A549 treated with CpdA at 1 μM for 4 hours (cell line): Measurements from ENCODE around the gene SLU7. TPM values are rescaled to one million over a fixed set of nuclear protein-coding genes. Genes with fewer than 3 reads are reported as not detected.

ENCODE experiments used
- total RNA-seq: library from RNA; stranded (reverse); fragments of 200-300 nt; extraction: Qiagen RNA extraction; gene quantifications from 5 replicates; pipeline ENCODE4 v1.2.3, GENCODE V29; 2022; ENCODE audit warnings: low read depth

Gene SLU7
- 40.9 to 75.8 TPM (median 46.8 TPM) in 5 replicates for total RNA-seq

DNA sequence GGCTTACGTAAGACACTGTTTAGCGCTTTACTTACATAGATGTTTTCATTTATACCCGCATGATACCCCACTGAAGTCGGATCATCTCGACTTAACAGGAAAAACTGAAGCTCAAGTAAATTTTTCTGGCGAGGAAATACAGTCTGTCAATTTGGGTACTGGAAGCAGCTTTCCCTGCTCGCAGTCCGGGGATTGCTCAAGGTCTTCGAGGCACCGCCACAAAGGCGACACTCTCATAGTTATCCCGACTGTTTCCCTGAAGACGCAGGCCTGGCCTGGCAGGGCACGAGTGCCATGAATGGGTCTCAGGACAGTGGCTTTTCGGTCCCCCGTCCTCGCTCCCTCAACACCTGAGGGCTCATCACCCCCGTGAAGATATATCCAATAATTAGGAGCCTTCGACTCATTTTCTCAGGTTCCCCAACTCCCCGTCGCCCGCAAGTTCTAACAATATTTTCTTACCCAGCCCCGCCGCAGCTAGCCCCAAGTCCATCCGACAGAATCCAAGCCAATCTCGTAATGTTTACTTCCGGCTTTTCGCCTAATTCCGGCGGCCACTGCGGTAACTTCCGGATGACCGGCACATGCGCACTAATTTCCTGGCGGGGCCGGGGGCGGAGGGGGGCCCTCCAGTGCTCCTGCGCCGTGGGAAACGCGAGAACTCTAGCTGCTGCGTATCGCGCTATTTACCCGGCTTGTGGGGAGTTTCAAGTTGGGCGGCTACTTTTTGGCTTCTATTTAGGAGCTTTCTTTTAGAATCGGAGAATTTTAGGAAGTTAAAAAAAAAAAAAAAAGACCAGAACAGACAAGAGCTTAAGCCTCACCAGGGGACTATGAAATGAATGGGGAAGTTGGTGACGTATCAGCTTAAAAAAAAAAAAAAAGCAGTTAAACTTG lies at the start of gene SLU7:
Gene SLU7 (minus strand): TSS at position 521 of the 897 bp plus-strand sequence. CDS start 3,787 bp downstream, outside the sequence.

DNA sequence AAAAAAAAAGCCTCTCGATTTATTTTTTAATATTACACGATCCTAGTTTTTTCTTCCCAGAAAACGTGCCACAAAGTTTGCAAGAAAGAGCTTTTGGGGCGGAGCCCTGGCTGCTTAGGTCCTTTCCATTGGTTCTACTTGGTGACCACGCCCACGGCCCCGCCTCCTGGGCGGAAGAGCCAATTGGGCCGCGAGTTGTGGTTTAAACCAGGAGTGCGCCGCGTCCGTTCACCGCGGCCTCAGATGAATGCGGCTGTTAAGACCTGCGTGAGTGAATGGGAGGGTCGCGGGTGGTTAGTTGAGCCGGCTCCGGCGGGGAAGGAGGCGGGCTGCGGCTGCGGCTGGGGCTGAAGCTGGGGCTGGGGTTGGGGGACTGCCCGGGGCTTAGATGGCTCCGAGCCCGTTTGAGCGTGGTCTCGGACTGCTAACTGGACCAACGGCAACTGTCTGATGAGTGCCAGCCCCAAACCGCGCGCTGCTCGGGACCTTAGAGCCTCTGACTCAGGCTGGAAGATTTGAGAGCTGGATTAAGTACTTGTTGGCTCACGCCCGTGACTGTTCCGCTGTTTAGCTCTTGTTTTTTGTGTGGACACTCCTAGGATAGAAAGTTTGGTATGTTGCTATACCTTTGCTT lies 2.9 kb upstream of the SLU7 start, which contains the start of gene PTTG1:
Gene PTTG1 (plus strand): TSS at position 231 of the 634 bp plus-strand sequence. CDS start 458 bp downstream, outside the sequence.

DNA sequence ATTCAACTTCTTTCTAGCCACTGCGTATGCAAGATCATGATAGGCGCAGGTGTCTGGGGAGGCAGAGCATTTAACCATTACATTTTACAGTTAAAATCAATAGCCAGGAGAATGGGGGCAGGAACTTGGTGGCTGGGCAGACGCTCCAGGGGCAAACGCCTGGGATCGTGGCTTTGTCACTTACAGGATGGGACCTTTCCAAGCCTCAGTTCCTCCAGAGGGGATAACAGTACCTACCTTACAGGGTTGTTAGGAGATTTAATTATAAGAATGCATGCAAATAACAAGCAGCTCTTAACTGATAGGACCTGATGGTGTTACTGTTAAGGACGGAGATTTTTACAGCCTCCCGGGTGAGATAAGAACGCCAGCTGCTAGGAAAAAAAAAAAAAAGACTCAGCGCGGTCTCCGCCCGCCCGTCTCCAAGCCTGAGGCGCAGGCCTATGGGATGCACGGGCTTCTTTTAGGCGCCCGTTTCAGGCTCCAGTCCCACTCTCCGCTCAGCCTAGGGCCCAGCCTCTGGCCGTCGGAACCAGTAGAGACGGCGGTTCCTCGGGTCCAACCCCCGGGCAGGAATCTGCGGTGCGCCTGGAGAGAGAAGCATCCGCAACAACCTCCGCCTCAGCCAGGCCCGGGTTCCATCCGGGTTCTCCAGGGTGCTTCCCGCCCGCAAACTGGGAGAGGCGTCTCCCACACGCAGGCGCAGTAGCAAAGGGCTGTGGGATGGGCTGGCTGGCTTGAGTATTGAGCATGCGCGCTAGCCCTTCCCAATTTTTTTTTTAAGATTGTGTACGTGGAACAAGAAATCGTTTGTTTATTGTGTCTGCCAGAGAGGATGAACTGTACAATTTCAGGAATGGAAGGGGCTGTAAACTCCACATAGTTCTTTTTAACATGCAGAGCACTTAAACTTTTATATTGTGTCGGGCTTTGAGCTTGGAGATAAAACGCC lies 19.2 kb downstream of the SLU7 start, which contains the start of gene FAM200C:
Gene FAM200C (minus strand): TSS at position 653 of the 952 bp plus-strand sequence. CDS start 4,564 bp downstream, outside the sequence.

DNA sequence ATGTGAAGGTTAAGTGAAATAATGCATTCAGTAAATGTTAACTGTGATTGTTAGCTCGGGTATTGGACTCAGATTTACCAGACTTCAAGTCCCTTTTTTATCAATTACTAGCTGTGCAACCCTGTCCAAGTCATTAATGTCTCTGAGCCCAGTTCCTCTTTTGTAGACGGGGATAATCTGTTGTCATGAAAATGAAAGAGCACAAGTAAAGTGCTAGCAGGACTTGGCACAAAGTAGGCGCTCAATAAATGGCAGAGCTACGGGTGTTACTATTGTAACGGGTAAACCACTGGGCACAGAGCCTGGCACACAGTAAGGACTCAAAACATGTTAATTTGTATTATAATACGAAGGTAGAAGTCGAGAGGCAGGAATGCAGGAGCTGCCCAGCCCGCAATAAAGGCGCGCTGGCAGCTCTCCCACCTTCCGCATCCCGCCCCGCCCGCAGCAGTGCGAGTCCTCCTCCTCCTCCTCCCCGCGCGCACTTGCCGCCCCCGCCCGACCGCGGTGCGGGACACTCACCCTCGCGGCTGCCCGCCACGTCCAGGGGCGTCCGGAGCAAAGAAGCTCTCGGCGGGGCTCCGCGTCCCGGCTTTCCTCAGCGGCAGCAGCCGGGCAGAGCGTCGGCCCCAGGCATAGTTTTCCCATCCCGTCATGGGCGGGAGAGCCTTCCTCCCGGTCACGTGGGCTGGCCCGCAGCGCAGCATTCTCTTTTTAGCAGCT lies 48.7 kb downstream of the SLU7 start, which contains the start of gene C1QTNF2:
Gene C1QTNF2 (minus strand): TSS at position 637 of the 723 bp plus-strand sequence. CDS start 15,615 bp downstream, outside the sequence.

Other genes starting within 250 kb of the SLU7 start
- 0.79 to 1.7 TPM (median 0.92 TPM) in 5 replicates for gene FABP6, start 189.6 kb downstream of the SLU7 start, total RNA-seq
- 10.9 to 14.1 TPM (median 12.9 TPM) in 5 replicates for gene CCNJL, start 106.5 kb downstream of the SLU7 start, total RNA-seq
- 0.14 to 0.16 TPM (median 0.15 TPM) in 4 of 5 replicates, not detected in the other for gene C1QTNF2, start 48.5 kb downstream of the SLU7 start, total RNA-seq
- gene FAM200C, start 19.0 kb downstream of the SLU7 start, total RNA-seq = 2.0 to 2.6 TPM (median 2.1 TPM) in 5 replicates
- 197 to 265 TPM (median 222 TPM) in 5 replicates for gene PTTG1, start 2.8 kb upstream of the SLU7 start, total RNA-seq